ENCODE data around the gene ZNF324B.
A peak's percentile ranks its signal among the peaks of the same experiment; 100 is the strongest.
"Not testable (repeated sequence)": the region's sequence is repeated elsewhere in the genome, so short reads cannot be mapped to it uniquely, and the experiment has no call there.

ZNF324B gene

DNA sequence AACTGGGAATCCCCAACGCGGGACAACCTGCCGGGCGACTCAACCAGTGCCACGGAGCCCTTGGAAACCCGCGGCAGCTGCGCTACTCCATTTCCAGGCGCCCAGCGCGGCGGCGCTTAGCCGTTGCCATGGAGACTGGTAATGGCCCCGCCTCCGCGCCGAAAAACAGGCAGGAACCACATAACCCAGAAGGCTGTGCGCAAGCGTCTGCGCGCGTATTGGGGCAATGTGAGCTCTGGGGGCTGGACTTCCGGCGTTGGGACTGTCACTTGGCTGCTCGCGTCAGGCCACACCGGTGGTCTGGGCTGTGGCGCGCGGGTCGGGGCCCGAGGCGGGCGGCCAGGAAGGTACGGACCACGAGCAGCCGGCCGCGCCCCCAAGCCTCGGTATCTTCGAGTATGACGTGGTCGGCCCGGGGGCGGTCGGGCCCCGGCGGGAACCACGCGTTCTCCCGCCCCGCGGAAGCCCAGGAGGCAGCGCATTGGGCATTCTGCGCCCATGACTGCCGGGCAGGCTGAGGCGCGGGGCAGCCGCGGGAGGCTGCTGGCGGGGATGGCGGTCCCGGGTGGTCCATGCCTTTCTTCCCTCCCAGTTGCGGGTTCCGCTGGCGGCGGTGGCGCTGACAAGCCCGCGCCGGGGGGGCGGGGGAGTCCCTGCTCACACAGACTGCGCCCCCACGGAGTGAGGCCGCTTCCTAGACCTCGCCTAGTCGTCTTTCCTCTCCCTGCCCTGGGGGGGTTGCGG, at the start of gene ZNF324B:
Gene ZNF324B (plus strand): TSS at position 265 of the 744 bp plus-strand sequence. CDS start 2,080 bp downstream, outside the sequence.
- Histone ChIP-seq H3K27ac (ENCODE audit: low read length) (no peak within 1 kb of the TSS), H3K36me3 (ENCODE audit: control insufficient read depth, insufficient read depth, low read length) (no peaks in the 10 kb centered on the region), H3K4me3 (ENCODE audit: low read length) (peak within 1 kb of the TSS; percentile 51; the same call in 1 of the 2 replicates), H3K4me1 (ENCODE audit: control insufficient read depth, insufficient read depth, low read length) (no peaks in the 10 kb centered on the region), H3K27me3 (ENCODE audit: control insufficient read depth, insufficient read depth, low read length) (peaks cover 3% of the 10 kb centered on the region; the same call in 1 of the 2 replicates), H3K9me3 (ENCODE audit: control insufficient read depth, insufficient read depth, low read length) (peaks cover 2% of the 10 kb centered on the region; the same call in 1 of the 2 replicates)
- WGBS (ENCODE audit: insufficient coverage, insufficient read length): no CpG with 5 or more reads among the region's 79 CpGs
- DNase-seq (ENCODE audit: low read depth, low spot score): peak; percentile 95

GRCh38 chr19:58401840-58402421, 49.5 kb upstream of the ZNF324B start:
- Histone ChIP-seq H3K27me3 (ENCODE audit: control insufficient read depth, insufficient read depth, low read length) (no peaks in the 10 kb centered on the region; the same call in 1 of the 2 replicates), H3K27ac (ENCODE audit: low read length) (no peak overlapping the region), H3K4me1 (ENCODE audit: control insufficient read depth, insufficient read depth, low read length) (peaks cover 6% of the 10 kb centered on the region; the same call in 1 of the 2 replicates), H3K36me3 (ENCODE audit: control insufficient read depth, insufficient read depth, low read length) (no peaks in the 10 kb centered on the region), H3K4me3 (ENCODE audit: low read length) (peak overlapping the region; percentile 65; the same call in 1 of the 2 replicates), H3K9me3 (ENCODE audit: control insufficient read depth, insufficient read depth, low read length) (no peaks in the 10 kb centered on the region)
- WGBS (ENCODE audit: insufficient coverage, insufficient read length): no CpG with 5 or more reads among the region's 23 CpGs
- DNase-seq (ENCODE audit: low read depth, low spot score): no peak

DNA sequence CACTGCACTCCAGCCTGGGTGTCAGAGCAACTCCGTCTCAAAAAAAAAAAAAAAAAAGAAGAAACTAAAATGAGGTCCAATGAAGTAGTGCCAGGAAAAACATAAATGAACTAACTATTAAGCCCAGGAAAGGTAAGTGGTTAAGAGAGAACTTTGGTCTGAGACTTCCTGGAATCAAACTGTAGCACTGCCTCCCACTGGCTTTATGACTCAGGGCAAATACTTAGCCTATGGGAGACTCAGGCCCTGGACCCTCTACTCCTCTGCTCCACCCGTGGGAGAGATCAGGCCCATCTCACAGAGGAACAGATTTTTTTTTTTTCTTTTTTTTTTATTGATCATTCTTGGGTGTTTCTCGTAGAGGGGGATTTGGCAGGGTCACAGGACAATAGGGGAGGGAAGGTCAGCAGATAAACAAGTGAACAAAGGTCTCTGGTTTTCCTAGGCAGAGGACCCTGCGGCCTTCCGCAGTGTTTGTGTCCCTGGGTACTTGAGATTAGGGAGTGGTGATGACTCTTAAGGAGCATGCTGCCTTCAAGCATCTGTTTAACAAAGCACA, 47.4 kb upstream of the ZNF324B start:
- no CpG with 5 or more reads among the region's 5 CpGs for WGBS (ENCODE audit: insufficient coverage, insufficient read length)
- H3K36me3 ChIP-seq (ENCODE audit: control insufficient read depth, insufficient read depth, low read length); DNase-seq (ENCODE audit: low read depth, low spot score); H3K27ac ChIP-seq (ENCODE audit: low read length); H3K4me3 ChIP-seq (ENCODE audit: low read length); H3K4me1 ChIP-seq (ENCODE audit: control insufficient read depth, insufficient read depth, low read length); H3K9me3 ChIP-seq (ENCODE audit: control insufficient read depth, insufficient read depth, low read length); H3K27me3 ChIP-seq (ENCODE audit: control insufficient read depth, insufficient read depth, low read length): not testable (repeated sequence)

DNA sequence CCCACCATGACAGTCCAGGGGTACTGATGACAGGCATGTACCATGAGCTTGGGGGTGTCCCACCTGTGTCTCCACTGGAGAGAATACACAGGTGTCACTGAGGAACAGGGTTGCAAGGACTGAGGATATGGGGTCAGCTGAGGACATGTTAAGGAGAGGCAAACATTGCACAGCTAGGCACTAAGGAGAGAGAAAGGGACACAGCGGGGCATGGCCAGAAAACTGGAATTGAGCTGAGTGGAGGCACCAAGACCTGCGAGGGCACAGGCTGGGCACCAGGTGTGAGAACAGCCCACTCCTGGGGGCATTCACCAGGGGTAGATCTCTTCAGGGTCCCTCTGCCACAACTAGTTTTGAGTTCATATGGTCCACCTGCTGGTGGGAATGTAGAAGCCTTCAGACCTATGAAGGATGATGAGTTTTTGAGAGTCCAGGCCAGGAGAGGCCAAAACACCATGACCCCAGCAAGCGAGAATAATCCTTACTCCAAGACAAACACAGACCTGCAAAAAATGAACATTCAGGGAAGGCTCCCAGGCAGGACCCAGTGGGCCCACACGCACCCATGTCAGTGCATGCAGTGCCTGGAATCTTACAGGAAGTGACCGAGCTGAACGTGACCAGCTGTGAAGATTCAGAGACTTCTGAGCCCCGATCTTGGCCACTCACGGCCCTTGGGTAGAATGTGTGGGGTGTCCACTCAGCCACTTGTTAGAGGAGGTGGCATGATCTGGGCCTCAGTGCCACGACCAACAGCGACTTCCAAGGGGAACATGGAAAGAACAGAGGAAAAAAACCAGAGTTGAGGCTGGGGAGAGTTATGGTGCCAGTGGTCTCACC, 44.4 kb upstream of the ZNF324B start:
- DNase-seq (ENCODE audit: low read depth, low spot score): no peak
- Histone ChIP-seq H3K27ac (ENCODE audit: low read length) (no peak overlapping the region), H3K36me3 (ENCODE audit: control insufficient read depth, insufficient read depth, low read length) (no peaks in the 10 kb centered on the region), H3K27me3 (ENCODE audit: control insufficient read depth, insufficient read depth, low read length) (no peaks in the 10 kb centered on the region), H3K9me3 (ENCODE audit: control insufficient read depth, insufficient read depth, low read length) (no peaks in the 10 kb centered on the region), H3K4me3 (ENCODE audit: low read length) (no peak overlapping the region; the same call in 1 of the 2 replicates), H3K4me1 (ENCODE audit: control insufficient read depth, insufficient read depth, low read length) (peaks cover 6% of the 10 kb centered on the region)
- no CpG with 5 or more reads among the region's 10 CpGs for whole genome bisulfite sequencing (ENCODE audit: insufficient coverage, insufficient read length)

GRCh38 chr19:58407658-58408151, 43.7 kb upstream of the ZNF324B start:
- Histone ChIP-seq H3K36me3 (ENCODE audit: control insufficient read depth, insufficient read depth, low read length) (no peaks in the 10 kb centered on the region), H3K27me3 (ENCODE audit: control insufficient read depth, insufficient read depth, low read length) (no peaks in the 10 kb centered on the region), H3K27ac (ENCODE audit: low read length) (no peak overlapping the region), H3K9me3 (ENCODE audit: control insufficient read depth, insufficient read depth, low read length) (no peaks in the 10 kb centered on the region), H3K4me3 (ENCODE audit: low read length) (peak overlapping the region; percentile 75), H3K4me1 (ENCODE audit: control insufficient read depth, insufficient read depth, low read length) (peaks cover 6% of the 10 kb centered on the region)
- no CpG with 5 or more reads among the region's 22 CpGs for WGBS (ENCODE audit: insufficient coverage, insufficient read length)
- DNase-seq (ENCODE audit: low read depth, low spot score): no peak

- Histone ChIP-seq H3K27ac (ENCODE audit: low read length) (no peak within 1 kb of the TSS), H3K9me3 (ENCODE audit: control insufficient read depth, insufficient read depth, low read length) (no peaks in the 10 kb centered on the region), H3K36me3 (ENCODE audit: control insufficient read depth, insufficient read depth, low read length) (no peaks in the 10 kb centered on the region), H3K4me1 (ENCODE audit: control insufficient read depth, insufficient read depth, low read length) (peaks cover 6% of the 10 kb centered on the region), H3K4me3 (ENCODE audit: low read length) (peak within 1 kb of the TSS; percentile 75), H3K27me3 (ENCODE audit: control insufficient read depth, insufficient read depth, low read length) (no peaks in the 10 kb centered on the region)
- no CpG with 5 or more reads among the region's 100 CpGs for WGBS (ENCODE audit: insufficient coverage, insufficient read length)
- peak; percentile 86 for DNase-seq (ENCODE audit: low read depth, low spot score)
Observed at GRCh38 chr19:58408152-58409009, 43.0 kb upstream of the ZNF324B start, which contains the start of gene ZNF584. Gene ZNF584 (plus strand): TSS chr19:58408649. CDS start chr19:58409148, 499 bp downstream.

DNA sequence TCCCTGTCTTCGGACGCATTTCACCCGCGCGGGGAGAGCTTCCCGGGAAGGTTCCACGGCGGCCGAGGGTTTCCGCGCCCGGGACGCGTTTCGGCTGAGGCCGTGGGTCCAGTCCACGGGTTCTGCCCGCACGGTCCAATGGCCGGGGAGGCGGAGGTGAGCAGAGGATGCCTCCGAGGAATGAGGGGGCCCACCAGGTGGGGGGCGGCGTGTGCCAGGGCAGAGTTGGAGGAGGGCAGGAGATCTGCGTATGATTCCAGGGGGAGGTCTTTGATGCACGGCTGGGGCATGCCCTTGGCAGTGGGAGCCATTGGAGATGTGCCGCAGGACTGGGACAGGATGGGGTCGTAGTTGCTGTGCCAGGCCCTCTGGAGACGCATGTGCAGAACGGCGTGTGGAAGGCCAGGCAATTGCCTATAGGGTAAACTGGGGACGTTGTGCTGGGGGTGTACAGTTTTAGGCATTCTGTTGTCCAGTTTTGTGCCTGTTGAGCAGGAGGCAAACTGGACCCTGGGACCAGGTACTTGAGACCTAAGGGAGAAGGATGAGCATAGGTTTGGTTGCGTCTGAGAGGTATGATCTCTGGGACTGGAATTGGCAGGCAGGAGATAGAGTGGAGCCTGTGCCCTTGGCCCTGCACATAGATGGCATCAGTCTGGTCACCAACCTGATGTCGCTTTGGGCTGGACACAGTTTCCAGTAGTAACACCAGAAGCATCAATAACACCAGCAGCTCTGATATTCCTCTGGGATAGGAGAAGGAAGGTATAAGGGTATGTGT, 42.2 kb upstream of the ZNF324B start:
- H3K4me3 ChIP-seq (ENCODE audit: low read length): peak overlapping the region; percentile 65; the same call in 1 of the 2 replicates
- no peaks in the 10 kb centered on the region for H3K36me3 ChIP-seq (ENCODE audit: control insufficient read depth, insufficient read depth, low read length)
- WGBS (ENCODE audit: insufficient coverage, insufficient read length): no CpG with 5 or more reads among the region's 34 CpGs
- peaks cover 6% of the 10 kb centered on the region for H3K4me1 ChIP-seq (ENCODE audit: control insufficient read depth, insufficient read depth, low read length)
- H3K9me3 ChIP-seq (ENCODE audit: control insufficient read depth, insufficient read depth, low read length): no peaks in the 10 kb centered on the region
- DNase-seq (ENCODE audit: low read depth, low spot score): no peak
- H3K27me3 ChIP-seq (ENCODE audit: control insufficient read depth, insufficient read depth, low read length): no peaks in the 10 kb centered on the region
- H3K27ac ChIP-seq (ENCODE audit: low read length): no peak overlapping the region

DNA sequence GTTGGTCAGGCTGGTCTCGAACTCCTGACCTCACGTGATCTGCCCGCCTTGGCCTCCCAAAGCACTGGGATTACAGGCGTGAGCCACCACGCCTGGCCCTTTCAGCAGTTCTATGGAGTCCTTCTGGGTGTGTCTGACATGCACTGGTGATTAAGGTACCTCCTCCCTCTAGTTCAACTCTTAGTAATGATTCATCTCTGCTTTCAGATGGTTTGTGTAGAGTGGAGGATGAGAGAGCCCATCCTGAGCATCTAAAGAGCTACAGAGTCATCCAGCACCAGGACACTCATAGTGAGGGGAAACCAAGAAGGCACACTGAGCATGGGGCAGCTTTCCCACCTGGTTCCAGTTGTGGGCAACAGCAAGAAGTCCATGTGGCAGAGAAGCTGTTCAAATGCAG, 34.8 kb upstream of the ZNF324B start:
- WGBS (ENCODE audit: insufficient coverage, insufficient read length): no CpG with 5 or more reads among the region's 5 CpGs
- H3K4me1 ChIP-seq (ENCODE audit: control insufficient read depth, insufficient read depth, low read length): no peaks in the 10 kb centered on the region
- no peak overlapping the region for H3K27ac ChIP-seq (ENCODE audit: low read length)
- no peak for DNase-seq (ENCODE audit: low read depth, low spot score)
- H3K4me3 ChIP-seq (ENCODE audit: low read length): no peak overlapping the region
- H3K27me3 ChIP-seq (ENCODE audit: control insufficient read depth, insufficient read depth, low read length): no peaks in the 10 kb centered on the region
- H3K36me3 ChIP-seq (ENCODE audit: control insufficient read depth, insufficient read depth, low read length): no peaks in the 10 kb centered on the region
- H3K9me3 ChIP-seq (ENCODE audit: control insufficient read depth, insufficient read depth, low read length): no peaks in the 10 kb centered on the region

GRCh38 chr19:58417071-58417470, 34.4 kb upstream of the ZNF324B start:
- no CpG with 5 or more reads among the region's 7 CpGs for WGBS (ENCODE audit: insufficient coverage, insufficient read length)
- Histone ChIP-seq H3K4me1 (ENCODE audit: control insufficient read depth, insufficient read depth, low read length) (no peaks in the 10 kb centered on the region), H3K36me3 (ENCODE audit: control insufficient read depth, insufficient read depth, low read length) (no peaks in the 10 kb centered on the region), H3K27me3 (ENCODE audit: control insufficient read depth, insufficient read depth, low read length) (no peaks in the 10 kb centered on the region), H3K27ac (ENCODE audit: low read length) (no peak overlapping the region), H3K9me3 (ENCODE audit: control insufficient read depth, insufficient read depth, low read length) (no peaks in the 10 kb centered on the region), H3K4me3 (ENCODE audit: low read length) (no peak overlapping the region)
- DNase-seq (ENCODE audit: low read depth, low spot score): no peak

All from iPS DF 6.9 (cell line).